HEK293T (cell line): ENCODE data around the gene TMEM156.

ENCODE experiments used
- ARNT ChIP-seq: fragments of 450-650 bp; IDR thresholded peaks from 2 replicates; pipeline ENCODE4 v1.6.1; 2017; ENCODE audit warnings: mild to moderate bottlenecking
- L3MBTL2 ChIP-seq: fragments of 450-650 bp; conservative IDR thresholded peaks from 2 replicates; pipeline ENCODE4 v1.6.1; 2016; ENCODE audit warnings: mild to moderate bottlenecking

DNA sequence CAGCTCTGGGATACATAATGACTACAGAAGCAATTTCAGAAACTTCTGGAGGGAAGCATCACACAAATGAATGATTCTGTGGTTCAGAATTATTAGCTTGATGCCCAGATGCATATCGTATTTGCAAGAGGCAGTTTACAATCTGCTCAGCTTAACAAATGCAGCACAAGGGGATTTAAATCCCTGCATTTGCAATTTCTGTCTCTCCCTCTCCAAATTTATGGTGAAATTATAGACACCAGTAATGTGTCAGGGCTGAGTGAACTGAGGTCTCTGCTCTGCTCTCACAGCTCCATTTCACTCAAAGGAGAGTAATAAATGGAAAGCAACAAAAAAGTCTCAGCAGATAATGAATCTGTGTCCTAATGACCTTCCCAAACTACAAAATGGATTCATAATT lies 80.2 kb downstream of the TMEM156 start:
- TF ChIP-seq L3MBTL2 (no peak), ARNT (no peak)
